Measurements from ENCODE around the gene NCK1.

The NCK1 gene

DNA sequence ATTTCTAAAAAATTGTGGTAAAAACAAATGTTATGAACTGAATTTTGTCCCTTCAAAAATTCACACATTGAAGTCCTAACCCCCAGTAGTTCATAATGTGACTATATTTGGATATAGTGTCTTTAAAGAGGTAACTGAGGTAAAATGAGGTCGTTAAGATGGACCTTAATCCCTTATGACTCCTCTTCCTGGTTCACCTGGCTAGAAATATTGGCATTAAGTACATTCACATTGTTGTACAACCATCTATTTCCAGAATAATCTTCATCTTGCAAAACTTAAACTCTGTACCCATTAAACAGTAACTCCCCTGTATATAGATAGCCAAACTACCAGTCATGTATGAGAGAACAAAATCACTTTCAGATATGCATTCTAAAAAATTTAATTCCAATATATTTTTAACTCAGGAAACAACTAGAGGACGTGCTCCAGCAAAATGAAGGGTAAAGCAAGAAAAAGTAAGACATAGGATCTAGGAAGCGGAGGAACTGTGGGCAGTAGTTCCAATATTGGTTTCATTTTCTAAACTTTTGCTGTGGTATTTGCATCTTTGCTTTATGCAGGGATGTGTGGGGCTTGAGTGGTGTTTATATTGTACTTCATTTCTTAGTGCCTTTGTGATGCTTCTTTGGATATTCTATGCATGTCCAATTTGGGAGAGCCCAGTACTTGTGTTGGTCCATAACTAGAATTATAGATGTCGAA is 59.0 kb downstream of the NCK1 start:
- Histone ChIP-seq H3K4me3 (ENCODE audit: low read depth, low read length) (no peak overlapping the region), H3K27ac (no peak overlapping the region), H3K27me3 (ENCODE audit: insufficient read depth, low read depth, severe bottlenecking) (no peaks in the 10 kb centered on the region), H3K36me3 (no peaks in the 10 kb centered on the region; the same call in 1 of the 2 replicates), H3K9me3 (ENCODE audit: severe bottlenecking) (no peaks in the 10 kb centered on the region)
- DNase-seq = no peak
- TF ChIP-seq, protein P1, sequence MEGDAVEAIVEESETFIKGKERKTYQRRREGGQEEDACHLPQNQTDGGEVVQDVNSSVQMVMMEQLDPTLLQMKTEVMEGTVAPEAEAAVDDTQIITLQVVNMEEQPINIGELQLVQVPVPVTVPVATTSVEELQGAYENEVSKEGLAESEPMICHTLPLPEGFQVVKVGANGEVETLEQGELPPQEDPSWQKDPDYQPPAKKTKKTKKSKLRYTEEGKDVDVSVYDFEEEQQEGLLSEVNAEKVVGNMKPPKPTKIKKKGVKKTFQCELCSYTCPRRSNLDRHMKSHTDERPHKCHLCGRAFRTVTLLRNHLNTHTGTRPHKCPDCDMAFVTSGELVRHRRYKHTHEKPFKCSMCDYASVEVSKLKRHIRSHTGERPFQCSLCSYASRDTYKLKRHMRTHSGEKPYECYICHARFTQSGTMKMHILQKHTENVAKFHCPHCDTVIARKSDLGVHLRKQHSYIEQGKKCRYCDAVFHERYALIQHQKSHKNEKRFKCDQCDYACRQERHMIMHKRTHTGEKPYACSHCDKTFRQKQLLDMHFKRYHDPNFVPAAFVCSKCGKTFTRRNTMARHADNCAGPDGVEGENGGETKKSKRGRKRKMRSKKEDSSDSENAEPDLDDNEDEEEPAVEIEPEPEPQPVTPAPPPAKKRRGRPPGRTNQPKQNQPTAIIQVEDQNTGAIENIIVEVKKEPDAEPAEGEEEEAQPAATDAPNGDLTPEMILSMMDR (IDR thresholded peaks at IDR 0.05; ENCODE audit: low read depth, low read length) = no peak

DNA sequence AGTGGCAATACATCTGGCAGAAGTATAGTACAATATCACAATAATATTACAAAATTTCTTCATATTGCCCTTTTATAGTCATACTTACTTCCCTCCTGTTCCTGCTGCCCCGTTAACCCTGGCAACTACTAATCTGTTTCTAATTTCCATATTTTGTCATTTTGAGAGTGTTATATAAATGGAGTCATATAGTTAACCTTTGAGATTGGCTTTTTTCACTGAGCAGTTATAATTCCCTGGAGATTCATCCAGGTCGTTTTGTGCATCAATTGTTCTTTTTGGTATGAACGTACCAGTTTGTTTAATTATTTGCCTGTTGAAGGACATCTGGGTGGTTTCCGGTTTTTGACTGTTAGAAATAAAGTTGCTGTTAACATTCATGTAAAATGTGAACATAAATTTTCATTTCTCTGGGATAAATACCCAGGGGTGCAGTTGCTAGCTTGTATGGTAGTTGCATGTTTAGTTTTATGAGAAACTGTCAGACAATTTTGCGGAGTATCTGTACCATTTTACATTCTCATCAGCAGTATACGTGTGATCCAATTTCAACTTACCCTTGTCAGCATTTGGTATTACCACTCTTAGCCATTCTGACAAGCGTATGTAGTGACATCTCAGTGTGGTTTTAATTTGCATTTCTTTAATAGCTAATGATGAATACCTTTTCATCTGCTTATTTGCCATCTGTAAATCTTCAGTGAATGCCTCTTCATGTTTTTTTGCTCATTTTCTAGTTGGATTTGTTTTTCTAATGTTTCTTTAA is 63.6 kb downstream of the NCK1 start:
- Histone ChIP-seq H3K9me3 (ENCODE audit: severe bottlenecking) (no peaks in the 10 kb centered on the region), H3K36me3 (peaks cover 10% of the 10 kb centered on the region), H3K27ac (no peak overlapping the region), H3K4me3 (ENCODE audit: low read depth, low read length) (no peak overlapping the region), H3K27me3 (ENCODE audit: insufficient read depth, low read depth, severe bottlenecking) (no peaks in the 10 kb centered on the region)
- DNase-seq = no peak
- TF ChIP-seq, protein P1 (IDR thresholded peaks at IDR 0.05; ENCODE audit: low read depth, low read length) = no peak

- TF ChIP-seq, protein P1 (IDR thresholded peaks at IDR 0.05; ENCODE audit: low read depth, low read length) = no peak
- no peaks in the 10 kb centered on the region for H3K9me3 ChIP-seq (ENCODE audit: severe bottlenecking)
- no peaks in the 10 kb centered on the region for H3K27me3 ChIP-seq (ENCODE audit: insufficient read depth, low read depth, severe bottlenecking)
- H3K27ac ChIP-seq = no peak overlapping the region
- peaks cover 13% of the 10 kb centered on the region for H3K36me3 ChIP-seq
- no peak for DNase-seq
- no peak overlapping the region for H3K4me3 ChIP-seq (ENCODE audit: low read depth, low read length)
Observed at GRCh38 chr3:136928240-136928639, 66.2 kb downstream of the NCK1 start.

DNA sequence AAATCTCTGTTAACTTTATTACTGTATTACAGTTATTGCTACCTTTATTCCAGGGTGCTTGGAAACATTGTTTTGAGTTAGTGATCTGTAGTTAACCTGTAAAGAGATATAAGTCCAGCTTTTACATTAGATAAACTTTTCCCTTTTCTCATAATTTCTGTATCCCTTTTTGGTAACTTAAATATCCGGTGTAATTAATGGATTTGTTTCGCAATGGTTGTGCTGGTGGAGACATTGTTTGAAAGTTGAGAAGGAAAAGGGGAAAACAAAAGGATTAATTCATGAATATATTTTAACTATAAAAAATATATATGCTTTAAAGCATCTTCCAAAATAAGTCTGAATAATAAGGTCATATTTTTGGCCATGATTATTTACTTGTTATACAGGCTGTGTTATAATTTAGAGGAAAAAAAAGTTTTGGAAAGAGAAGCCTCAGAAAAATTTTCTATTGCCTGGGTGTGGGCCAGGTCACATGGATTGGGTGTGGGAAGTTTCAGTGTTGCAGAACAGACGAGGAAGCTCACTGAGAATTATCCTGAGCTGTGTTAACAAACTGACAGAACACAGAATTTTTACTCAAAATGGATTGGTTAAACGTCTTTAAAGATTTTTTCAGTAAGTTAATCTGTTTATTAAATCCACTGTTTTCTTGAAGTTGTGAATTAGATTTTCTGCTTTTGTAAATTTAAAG is 68.1 kb downstream of the NCK1 start:
- no peaks in the 10 kb centered on the region for H3K27me3 ChIP-seq (ENCODE audit: insufficient read depth, low read depth, severe bottlenecking)
- DNase-seq = no peak
- H3K36me3 ChIP-seq = peaks cover 13% of the 10 kb centered on the region
- TF ChIP-seq, protein P1 (IDR thresholded peaks at IDR 0.05; ENCODE audit: low read depth, low read length) = no peak
- no peak overlapping the region for H3K4me3 ChIP-seq (ENCODE audit: low read depth, low read length)
- no peak overlapping the region for H3K27ac ChIP-seq
- H3K9me3 ChIP-seq (ENCODE audit: severe bottlenecking) = no peaks in the 10 kb centered on the region

- Histone ChIP-seq H3K9me3 (ENCODE audit: severe bottlenecking) (no peaks in the 10 kb centered on the region), H3K36me3 (peaks cover 19% of the 10 kb centered on the region), H3K27ac (no peak overlapping the region), H3K4me3 (ENCODE audit: low read depth, low read length) (no peak overlapping the region), H3K27me3 (ENCODE audit: insufficient read depth, low read depth, severe bottlenecking) (no peaks in the 10 kb centered on the region)
- TF ChIP-seq, protein P1 (IDR thresholded peaks at IDR 0.05; ENCODE audit: low read depth, low read length) = no peak
- no peak for DNase-seq
Observed at GRCh38 chr3:136931606-136932005, 69.6 kb downstream of the NCK1 start.
